Head of caudate nucleus (tissue), 42 donors: ENCODE measurements around the gene AAMP.
"Not testable (repeated sequence)": the region's sequence is repeated elsewhere in the genome, so short reads cannot be mapped to it uniquely, and the experiment has no call there.

Source experiments
- DNase-seq, 42 donors: peaks; one replicate each; pipeline versions ENCODE4 v3.0.0 to v3.0.0-alpha.2; 2020 to 2021; ENCODE audit warnings: mixed read lengths in 7 of 42
- intact Hi-C: fragments of 100-400 bp; cut with DNase I; formaldehyde crosslinking; loops from one replicate; pipeline ENCODE4 v1.15.0; 2022

Gene AAMP, protein sequence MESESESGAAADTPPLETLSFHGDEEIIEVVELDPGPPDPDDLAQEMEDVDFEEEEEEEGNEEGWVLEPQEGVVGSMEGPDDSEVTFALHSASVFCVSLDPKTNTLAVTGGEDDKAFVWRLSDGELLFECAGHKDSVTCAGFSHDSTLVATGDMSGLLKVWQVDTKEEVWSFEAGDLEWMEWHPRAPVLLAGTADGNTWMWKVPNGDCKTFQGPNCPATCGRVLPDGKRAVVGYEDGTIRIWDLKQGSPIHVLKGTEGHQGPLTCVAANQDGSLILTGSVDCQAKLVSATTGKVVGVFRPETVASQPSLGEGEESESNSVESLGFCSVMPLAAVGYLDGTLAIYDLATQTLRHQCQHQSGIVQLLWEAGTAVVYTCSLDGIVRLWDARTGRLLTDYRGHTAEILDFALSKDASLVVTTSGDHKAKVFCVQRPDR

DNA sequence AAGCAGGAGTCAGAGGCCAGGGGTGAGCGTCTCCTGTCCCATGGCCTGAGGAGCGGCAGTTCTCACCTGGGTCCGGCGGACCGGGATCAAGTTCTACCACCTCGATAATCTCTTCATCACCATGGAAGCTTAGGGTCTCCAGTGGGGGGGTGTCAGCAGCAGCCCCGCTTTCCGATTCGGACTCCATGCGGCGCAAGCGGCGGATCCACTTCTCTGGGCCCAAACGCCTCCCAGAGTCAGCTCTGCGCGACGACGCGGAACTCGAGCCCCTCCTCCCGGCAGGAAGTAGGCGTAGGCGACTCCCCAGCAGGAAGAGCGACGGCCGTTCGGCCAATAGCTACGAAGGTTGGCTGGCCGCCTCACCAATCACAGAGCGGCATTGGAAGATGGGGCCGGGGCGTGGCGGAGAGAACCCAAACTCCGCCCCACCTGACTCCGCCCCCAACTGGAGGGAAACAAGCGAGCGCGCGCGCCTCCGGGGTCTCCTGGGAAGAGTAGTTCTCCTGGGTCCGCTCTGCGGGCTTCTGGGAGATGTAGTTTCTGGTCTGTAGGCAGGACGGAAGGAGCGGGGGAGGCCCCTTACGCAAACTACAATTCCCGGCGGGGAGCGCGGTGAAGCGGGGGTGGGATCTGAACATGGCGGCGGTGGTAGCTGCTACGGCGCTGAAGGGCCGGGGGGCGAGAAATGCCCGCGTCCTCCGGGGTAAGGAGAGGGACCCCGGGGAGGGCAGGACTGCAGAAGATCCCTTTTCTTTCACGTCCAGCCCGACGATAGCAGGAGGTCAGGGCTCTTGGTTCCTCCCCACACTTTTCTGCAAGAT lies at the start of gene AAMP, which contains the start of gene PNKD:
Gene AAMP (minus strand): TSS at position 238 of the 821 bp plus-strand sequence. CDS start 51 bp downstream, at position 187.
Gene PNKD (plus strand): TSS at position 620 of the 821 bp plus-strand sequence. CDS start 17 bp downstream, at position 637.
- intact Hi-C loops: loop anchor here (2.0 to 5.0 kb wide), 2 partner anchors 53 to 127 kb away; partner anchors contain the start of genes ARPC2 and CTDSP1
- peak; percentile 99 to 100 (median 100) for DNase-seq

DNA sequence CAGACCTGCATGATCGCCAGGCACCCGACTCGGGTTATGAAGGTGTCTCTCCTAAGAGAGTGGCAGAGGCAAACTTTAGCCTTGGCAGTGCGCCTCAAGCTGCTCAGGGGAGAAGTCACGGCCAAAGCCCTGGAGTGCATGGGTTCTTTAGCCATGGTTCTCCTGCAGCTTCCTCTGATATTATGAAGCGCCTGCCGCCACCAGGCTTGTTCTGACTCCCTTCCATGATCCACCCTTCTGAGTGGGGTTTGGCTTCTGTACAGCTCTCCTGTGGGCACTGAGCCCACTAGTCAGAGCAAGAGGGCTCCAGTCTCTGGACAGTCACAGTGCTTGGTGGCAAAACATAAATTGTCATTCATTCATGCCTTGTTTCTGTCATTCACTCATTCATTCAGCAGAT lies 48.3 kb upstream of the AAMP start:
- intact Hi-C loops: no loop called here
- DNase-seq: no peak

- intact Hi-C loops: no loop called here
- DNase-seq: no peak
Observed at GRCh38 chr2:218317835-218318234, 47.9 kb upstream of the AAMP start.

GRCh38 chr2:218317303-218317630 lies 47.3 kb upstream of the AAMP start:
- DNase-seq: no peak
- intact Hi-C loops: no loop called here

GRCh38 chr2:218315397-218315796 lies 45.5 kb upstream of the AAMP start:
- intact Hi-C loops: no loop called here
- no peak for DNase-seq

DNA sequence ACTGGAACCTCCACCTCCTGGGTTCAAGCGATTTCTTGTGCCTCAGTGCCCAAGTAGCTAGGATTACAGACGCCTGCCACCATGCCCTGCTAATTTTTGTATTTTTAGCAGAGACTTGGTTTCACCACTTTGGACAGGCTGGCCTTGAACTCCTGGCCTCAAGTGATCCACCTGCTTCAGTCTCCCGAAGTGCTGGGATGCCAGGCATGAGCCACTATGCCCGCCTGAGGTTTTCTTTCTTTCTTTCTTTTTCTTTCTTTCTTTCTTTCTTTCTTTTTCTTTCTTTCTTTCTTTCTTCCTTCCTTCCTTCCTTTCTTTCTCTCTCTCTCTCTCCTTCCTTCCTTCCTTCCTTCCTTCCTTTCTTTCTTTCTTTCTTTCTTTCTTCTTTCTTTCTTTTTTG lies 44.8 kb upstream of the AAMP start:
- DNase-seq, intact Hi-C loops: not testable (repeated sequence)

DNA sequence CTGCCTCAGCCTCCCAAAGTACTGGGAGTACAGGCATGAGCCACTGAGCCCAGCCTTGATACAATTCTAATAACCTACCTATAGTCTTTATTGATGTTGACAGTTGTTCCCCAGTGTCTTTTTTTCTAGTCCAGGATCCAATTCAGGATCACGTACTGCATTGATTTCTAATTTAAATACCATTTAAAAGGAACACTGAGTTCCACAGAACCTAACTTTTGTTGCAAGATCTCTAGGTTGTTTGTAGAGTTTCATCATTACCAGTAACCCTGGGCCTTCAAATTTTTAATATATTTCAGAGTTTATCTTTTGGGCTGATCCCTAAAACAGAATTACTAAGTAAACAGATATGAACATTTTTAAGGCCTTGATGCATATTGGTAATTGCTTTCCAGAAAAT lies 43.4 kb upstream of the AAMP start:
- no peak for DNase-seq
- intact Hi-C loops: no loop called here

DNA sequence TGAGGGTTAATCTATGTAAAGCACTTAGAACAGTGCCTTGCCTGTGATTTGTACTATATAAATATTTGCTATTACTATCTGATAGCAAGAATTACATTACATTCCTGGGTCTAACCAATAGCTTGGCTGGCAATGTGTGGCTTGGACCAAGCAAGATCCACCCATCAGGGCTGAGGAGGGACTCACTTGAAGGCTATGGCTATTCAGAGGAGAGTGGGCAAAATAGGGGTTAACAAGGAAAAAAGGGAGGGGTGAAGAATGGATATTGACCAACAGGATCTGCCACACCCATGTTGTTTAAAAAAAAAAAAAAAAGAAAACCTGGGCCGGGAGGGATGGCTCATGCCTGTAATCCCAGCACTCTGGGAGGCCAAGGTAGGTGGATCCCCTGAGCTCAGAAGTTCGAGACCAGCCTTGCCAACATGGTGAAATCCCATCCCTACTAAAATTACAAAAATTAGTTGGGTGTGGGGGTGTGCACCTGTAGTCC lies 42.4 kb upstream of the AAMP start:
- DNase-seq: no peak

GRCh38 chr2:218311541-218312266 lies 41.8 kb upstream of the AAMP start:
- DNase-seq, intact Hi-C loops: not testable (repeated sequence)

More for the DNA sequence above, 42.4 kb upstream of the AAMP start:
- intact Hi-C loops: no loop called here

- intact Hi-C loops: no loop called here
- DNase-seq: no peak
Observed at GRCh38 chr2:218310853-218311540, 41.1 kb upstream of the AAMP start.

DNA sequence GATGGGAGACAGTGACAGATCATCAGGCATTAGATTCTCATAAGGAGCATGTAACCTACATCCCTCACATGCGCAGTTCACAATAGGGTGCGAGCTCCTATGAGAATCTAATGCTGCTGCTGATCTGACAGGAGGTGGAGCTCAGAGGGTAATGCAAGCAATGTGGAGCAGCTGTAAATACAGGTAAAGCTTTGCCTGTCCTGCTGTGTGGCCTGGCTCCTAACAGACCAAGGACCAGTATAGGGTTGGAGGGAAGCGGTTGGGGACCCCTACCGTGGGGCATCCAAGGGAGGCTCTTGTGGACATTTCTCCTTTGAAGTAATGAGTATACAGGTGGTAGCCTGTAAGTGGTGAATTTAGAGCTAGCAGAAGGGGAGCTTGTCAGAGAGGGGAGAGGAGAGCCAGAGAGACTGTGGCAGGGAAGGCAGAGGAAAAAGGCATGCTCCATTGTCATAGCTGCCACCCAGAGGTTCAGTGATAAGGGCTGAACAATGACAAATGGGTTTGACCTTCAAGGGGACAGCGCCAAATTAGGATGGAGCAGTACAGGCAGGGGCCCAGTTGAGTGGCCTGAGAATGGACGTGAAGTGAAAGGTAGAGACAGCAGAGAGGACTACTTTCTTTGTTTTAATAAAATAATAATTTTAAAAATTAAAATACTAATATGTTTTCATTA lies 37.6 kb upstream of the AAMP start:
- intact Hi-C loops: loop anchor here (10.0 kb wide), 1 partner anchor 47 kb away; the partner anchor contains the start of gene CATIP
- DNase-seq: no peak

- no peak for DNase-seq
- intact Hi-C loops: loop anchor here (10.0 kb wide), 1 partner anchor 48 kb away; the partner anchor contains the start of gene CATIP
Observed at GRCh38 chr2:218306184-218306920, 36.4 kb upstream of the AAMP start.

- no peak for DNase-seq
- intact Hi-C loops: loop anchor here (10.0 kb wide), 1 partner anchor 49 kb away; the partner anchor contains the start of gene CATIP
Observed at GRCh38 chr2:218305383-218305782, 35.4 kb upstream of the AAMP start.

GRCh38 chr2:218301176-218301819 lies 31.4 kb upstream of the AAMP start:
- intact Hi-C loops: loop anchor here (5.0 to 10.0 kb wide), 2 partner anchors 54 to 96 kb away; partner anchors contain the start of genes CATIP and CTDSP1
- DNase-seq: peak; percentile 47 to 95 (median 85)

GRCh38 chr2:218300141-218300540 lies 30.2 kb upstream of the AAMP start:
- DNase-seq: no peak
- intact Hi-C loops: loop anchor here (5.0 to 10.0 kb wide), 2 partner anchors 55 to 97 kb away; partner anchors contain the start of genes CATIP and CTDSP1

DNA sequence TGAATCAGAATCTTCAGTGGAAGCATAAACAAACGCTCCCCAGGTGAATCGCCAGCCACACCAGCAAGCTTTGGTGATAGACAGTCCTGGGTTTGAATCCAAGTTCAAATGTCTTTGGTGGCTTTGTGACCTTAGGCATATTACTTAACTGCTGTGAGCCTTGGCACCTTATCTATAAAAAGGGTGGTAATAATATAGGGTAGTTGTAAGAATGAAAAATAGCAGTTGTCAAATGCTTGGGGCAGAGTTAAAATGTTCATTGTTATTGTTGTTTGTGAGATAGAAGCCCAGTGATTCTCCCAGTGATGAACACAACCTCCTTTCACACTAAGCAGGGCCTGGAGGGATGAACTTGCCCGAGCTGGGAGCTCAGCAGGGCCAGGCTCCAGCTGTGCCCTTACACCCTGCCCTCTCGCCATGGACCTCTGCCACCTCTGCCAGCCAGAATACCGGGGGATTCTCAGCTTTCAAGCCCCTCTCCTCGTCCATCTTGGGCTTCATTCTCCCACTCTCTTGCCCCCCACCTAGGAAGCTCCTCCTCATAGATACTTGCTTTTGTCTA lies 28.5 kb upstream of the AAMP start:
- peak in 27 of 42 donors; percentile 18 to 75 (median 53) for DNase-seq
- intact Hi-C loops: no loop called here
